GM13977 (cell line): ENCODE results near the gene SLC9A4.

ENCODE experiments used
- DNase-seq: peaks from one replicate; pipeline ENCODE4 v3.0.0; 2012; ENCODE audit warnings: low spot score
- in situ Hi-C: fragments of 300-500 bp; cut with MboI; formaldehyde crosslinking; loops from one replicate; pipeline ENCODE4 v1.12.0; 2022; ENCODE audit warnings: low sequenced_read_pairs, low pct_unique_long_range_greater_than_20kb, mixed read lengths, inconsistent platforms; ENCODE audit not compliant: unreplicated experiment
- TF ChIP-seq, protein P1 (sequence below): IDR thresholded peaks from 2 replicates; pipeline ENCODE4 v1.5.1; 2012; ENCODE audit warnings: mild to moderate bottlenecking, control low read depth; ENCODE audit not compliant: insufficient read depth; ENCODE audit errors: extremely low read depth, missing control alignments

SLC9A4 gene

DNA sequence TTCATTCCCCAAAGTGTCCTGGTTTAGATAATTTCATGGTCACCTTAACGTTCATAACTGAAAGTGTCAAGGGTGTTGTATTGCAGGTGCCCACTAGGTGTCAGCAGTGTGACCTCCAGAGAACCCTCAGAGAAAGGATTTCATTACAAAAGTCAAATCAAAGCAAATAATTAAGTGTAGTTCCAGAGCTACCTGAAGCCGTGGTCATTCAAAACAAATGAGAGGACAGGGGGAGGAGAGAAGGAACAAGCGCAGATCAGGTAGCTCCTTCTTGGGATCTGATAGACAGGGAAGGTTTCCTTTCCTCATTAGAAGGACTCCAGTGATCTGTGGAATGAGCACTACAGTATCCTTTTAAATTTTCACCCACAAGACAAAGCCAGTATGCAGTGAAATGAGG is at the start of gene SLC9A4:
SLC9A4 (plus strand) TSS at position 207 of the 400 bp plus-strand sequence. CDS start 534 bp downstream, outside the sequence.
- TF ChIP-seq, protein P1, sequence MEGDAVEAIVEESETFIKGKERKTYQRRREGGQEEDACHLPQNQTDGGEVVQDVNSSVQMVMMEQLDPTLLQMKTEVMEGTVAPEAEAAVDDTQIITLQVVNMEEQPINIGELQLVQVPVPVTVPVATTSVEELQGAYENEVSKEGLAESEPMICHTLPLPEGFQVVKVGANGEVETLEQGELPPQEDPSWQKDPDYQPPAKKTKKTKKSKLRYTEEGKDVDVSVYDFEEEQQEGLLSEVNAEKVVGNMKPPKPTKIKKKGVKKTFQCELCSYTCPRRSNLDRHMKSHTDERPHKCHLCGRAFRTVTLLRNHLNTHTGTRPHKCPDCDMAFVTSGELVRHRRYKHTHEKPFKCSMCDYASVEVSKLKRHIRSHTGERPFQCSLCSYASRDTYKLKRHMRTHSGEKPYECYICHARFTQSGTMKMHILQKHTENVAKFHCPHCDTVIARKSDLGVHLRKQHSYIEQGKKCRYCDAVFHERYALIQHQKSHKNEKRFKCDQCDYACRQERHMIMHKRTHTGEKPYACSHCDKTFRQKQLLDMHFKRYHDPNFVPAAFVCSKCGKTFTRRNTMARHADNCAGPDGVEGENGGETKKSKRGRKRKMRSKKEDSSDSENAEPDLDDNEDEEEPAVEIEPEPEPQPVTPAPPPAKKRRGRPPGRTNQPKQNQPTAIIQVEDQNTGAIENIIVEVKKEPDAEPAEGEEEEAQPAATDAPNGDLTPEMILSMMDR = peak; percentile 81
- DNase-seq = peak; percentile 55
- in situ Hi-C loops = no loop called here

- in situ Hi-C loops = no loop called here
These were observed 49.7 kb upstream of the SLC9A4 start for GRCh38 chr2:102423368-102423767.

DNA sequence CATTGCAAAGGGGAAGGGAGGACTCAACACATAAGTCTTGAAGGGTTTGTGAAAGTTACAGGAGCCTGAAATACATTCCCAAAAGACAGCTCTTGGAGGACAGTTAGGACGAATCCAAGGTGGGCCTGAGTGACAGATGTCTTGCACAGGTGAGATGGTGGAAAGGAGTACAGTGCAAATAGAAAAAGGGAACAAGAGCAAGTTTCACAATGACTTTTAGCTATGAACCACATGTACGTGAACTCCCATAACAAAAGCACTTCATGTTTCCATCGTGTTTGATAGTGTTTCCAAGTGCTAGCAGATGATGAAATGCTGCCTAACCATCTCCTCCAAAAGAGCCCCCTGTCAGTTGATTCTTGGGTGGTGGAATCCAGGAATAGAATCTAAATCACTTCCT is 48.3 kb upstream of the SLC9A4 start:
- in situ Hi-C loops = loop anchor here (25.0 kb wide), 1 partner anchor 112 kb away; the partner anchor contains the start of gene IL1RL1
- DNase-seq = no peak
- TF ChIP-seq, protein P1 = no peak

More at GRCh38 chr2:102423368-102423767, 49.7 kb upstream of the SLC9A4 start:
- TF ChIP-seq, protein P1 = no peak
- DNase-seq = no peak

DNA sequence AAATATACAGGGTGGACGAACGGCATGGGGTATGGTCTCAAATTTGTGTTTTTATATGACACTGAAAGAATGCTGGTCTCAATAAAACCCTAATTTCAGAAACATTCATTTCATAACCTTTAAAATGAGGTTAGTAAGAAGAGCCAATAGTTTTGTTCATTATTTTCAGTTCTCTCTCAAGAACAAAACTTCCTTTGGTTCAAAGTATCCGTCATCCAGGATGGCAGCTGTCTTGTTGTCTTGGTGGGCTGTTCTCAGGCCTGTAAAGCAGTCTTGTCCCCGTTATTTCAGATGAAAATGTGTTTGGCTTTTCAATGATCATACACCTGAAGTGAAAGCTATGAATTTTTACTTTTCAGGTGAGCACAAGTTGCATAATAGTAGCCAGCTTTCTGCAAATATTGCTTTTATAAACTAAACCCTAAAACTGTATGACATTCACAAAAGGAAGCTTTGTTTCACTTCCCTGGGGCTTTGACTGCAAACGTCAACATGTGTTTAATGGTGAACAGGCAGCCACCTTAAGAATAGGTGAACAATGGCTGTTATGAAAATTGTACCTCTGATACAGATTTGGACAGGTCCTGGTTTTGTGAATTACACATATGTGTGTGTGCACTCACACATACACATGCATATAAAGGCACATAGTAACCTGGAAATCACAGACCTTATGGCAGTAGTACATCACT is 47.4 kb upstream of the SLC9A4 start:
- in situ Hi-C loops = loop anchor here (25.0 kb wide), 1 partner anchor 113 kb away; the partner anchor contains the start of gene IL1RL1
- DNase-seq = no peak
- TF ChIP-seq, protein P1 = no peak

DNA sequence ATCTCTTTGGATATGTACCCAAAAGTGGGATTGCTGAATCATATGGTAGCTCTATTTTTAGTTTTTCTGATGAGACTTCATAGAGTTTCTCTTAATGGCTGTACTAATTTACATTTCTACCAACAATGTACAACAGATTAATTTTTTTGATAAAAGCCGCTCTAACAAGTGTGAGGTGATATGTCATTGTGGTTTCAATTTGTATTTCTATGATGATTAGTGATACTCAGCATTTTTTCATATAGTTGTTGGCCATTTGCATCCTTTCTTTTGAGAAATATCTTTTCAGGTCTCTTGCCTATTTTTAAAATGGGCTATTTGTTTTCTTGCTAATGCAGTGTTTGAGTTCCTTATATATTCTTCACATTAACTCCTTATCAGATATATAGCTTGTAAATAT is 45.8 kb upstream of the SLC9A4 start:
- DNase-seq = no peak
- in situ Hi-C loops = loop anchor here (25.0 kb wide), 1 partner anchor 115 kb away; the partner anchor contains the start of gene IL1RL1
- TF ChIP-seq, protein P1 = no peak

DNA sequence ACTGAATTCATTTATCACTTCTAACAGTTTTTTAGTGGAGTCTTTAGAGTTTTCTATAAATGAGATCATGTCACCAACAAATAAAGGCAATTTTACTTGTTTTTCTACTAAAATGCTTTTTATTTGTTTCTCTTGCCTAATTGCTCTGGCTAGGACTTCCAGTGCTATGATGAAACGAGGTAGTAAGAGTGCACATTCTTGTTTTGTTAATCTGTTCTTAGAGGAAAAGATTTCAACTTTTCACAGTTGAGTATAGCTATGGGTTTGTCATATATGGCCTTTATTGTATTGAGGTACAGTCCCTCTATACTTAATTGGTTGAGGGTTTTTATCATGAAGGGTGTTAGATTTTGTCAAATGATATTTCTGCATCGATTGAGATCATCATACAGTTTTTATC is 44.5 kb upstream of the SLC9A4 start:
- TF ChIP-seq, protein P1 = no peak
- in situ Hi-C loops = loop anchor here (25.0 kb wide), 1 partner anchor 116 kb away; the partner anchor contains the start of gene IL1RL1
- no peak for DNase-seq
